ENCODE results near the gene EML6.

DNA sequence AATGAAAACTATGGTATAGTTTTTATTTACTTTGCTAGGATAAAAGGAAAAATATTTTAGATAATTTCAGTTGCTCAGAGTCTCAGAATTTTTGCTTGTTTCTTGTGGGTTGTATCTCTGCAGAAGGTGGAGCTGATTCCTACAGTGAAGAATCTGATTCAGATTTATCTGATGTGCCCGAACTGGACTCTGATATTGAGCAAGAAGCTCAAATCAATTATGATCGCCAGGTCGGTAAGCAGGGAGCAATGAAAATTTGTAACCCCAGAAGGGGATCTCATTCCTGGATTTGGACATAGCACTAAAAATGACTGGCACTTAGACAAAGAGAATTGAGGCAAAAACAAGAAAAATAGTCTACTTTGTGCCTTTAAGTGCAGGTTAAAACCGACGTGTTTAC, 140.2 kb downstream of the EML6 start:
- TF ChIP-seq, protein P1, sequence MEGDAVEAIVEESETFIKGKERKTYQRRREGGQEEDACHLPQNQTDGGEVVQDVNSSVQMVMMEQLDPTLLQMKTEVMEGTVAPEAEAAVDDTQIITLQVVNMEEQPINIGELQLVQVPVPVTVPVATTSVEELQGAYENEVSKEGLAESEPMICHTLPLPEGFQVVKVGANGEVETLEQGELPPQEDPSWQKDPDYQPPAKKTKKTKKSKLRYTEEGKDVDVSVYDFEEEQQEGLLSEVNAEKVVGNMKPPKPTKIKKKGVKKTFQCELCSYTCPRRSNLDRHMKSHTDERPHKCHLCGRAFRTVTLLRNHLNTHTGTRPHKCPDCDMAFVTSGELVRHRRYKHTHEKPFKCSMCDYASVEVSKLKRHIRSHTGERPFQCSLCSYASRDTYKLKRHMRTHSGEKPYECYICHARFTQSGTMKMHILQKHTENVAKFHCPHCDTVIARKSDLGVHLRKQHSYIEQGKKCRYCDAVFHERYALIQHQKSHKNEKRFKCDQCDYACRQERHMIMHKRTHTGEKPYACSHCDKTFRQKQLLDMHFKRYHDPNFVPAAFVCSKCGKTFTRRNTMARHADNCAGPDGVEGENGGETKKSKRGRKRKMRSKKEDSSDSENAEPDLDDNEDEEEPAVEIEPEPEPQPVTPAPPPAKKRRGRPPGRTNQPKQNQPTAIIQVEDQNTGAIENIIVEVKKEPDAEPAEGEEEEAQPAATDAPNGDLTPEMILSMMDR (conservative IDR thresholded peaks at IDR 0.05 in 1 of 2, IDR thresholded peaks at IDR 0.05 in 1 of 2; ENCODE audit: low read depth in 1 of 2, low read length in 2 of 2), result no peak
- no peak for TF ChIP-seq EZH2 (IDR thresholded peaks at IDR 0.05; ENCODE audit: low read length, missing control alignments)

Data from fibroblast of lung (primary cell).